ENCODE data around the gene HSD17B13.

- TF ChIP-seq ZC3H10 (CRISPR knock-in tag; IDR thresholded peaks at IDR 0.05), result no peak
- TF ChIP-seq TCF4 (CRISPR knock-in tag; IDR thresholded peaks at IDR 0.05; ENCODE audit: borderline replicate concordance), result no peak
- TF ChIP-seq ISL1 (CRISPR knock-in tag; IDR thresholded peaks at IDR 0.05), result no peak
- TF ChIP-seq POU6F1 (CRISPR knock-in tag; IDR thresholded peaks at IDR 0.05; ENCODE audit: borderline replicate concordance, low read depth), result no peak
- TF ChIP-seq GLIS3 (CRISPR knock-in tag; IDR thresholded peaks at IDR 0.05), result no peak
- TF ChIP-seq CSRNP3 (CRISPR knock-in tag; IDR thresholded peaks at IDR 0.05), result no peak
- no peak for TF ChIP-seq ARNTL (CRISPR knock-in tag; IDR thresholded peaks at IDR 0.05; ENCODE audit: borderline replicate concordance, low read depth)
- no peak for TF ChIP-seq OSR1 (CRISPR knock-in tag; IDR thresholded peaks at IDR 0.05)
- no peak for TF ChIP-seq TOX (CRISPR knock-in tag; IDR thresholded peaks at IDR 0.05; ENCODE audit: borderline replicate concordance)
- TF ChIP-seq PATZ1 (CRISPR knock-in tag; IDR thresholded peaks at IDR 0.05; ENCODE audit: borderline replicate concordance), result no peak
- no peak for TF ChIP-seq ZNF8 (CRISPR knock-in tag; IDR thresholded peaks at IDR 0.05)
- no peak for TF ChIP-seq TSHZ2 (CRISPR knock-in tag; IDR thresholded peaks at IDR 0.05)
- no peak for TF ChIP-seq CREB5 (CRISPR knock-in tag; IDR thresholded peaks at IDR 0.05; ENCODE audit: low read depth)
Measured at GRCh38 chr4:87366521-87367162, 44.0 kb upstream of the HSD17B13 start.
